ENCODE results near the gene ELP2.
A peak's percentile ranks its signal among the peaks of the same experiment; 100 is the strongest.

The ELP2 gene

DNA sequence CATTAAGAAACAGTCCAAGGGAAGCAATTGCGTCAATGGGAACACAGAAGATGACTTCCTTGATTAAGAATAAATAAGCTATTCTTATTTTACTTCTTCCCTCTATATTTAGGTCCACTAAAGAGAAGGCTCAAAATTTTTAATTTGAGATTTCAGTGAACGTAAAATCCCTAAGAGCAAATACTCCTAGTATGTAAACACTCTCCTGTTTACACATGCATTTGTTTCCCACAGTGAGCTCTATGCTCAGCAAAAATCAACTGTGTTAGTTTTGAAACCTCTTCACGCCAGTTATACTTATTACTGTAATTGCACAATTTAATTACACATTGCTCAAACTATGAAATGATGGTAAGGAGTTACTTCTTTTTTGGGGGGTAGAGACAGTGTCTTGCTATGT lies 9.4 kb upstream of the ELP2 start:
- no peak overlapping the region for H3K4me3 ChIP-seq
- H3K27ac ChIP-seq, result no peak overlapping the region

GRCh38 chr18:36124841-36125240 lies 4.9 kb upstream of the ELP2 start:
- no peak overlapping the region for H3K4me3 ChIP-seq
- H3K27ac ChIP-seq, result peak overlapping the region in 3 of 21 experiments; percentile 12 to 46 (median 29)

- H3K27ac ChIP-seq, result no peak overlapping the region
- H3K4me3 ChIP-seq, result no peak overlapping the region
Observed at GRCh38 chr18:36126668-36127067, 3.0 kb upstream of the ELP2 start.

GRCh38 chr18:36127836-36128529 lies 1.7 kb upstream of the ELP2 start:
- H3K27ac ChIP-seq, result peak overlapping the region in 9 of 21 experiments; percentile 96 to 100 (median 99)
- peak overlapping the region; percentile 72 to 96 (median 81) for H3K4me3 ChIP-seq

GRCh38 chr18:36128530-36128870 lies 1.2 kb upstream of the ELP2 start:
- H3K27ac ChIP-seq, result peak overlapping the region; percentile 57 to 100 (median 99)

DNA sequence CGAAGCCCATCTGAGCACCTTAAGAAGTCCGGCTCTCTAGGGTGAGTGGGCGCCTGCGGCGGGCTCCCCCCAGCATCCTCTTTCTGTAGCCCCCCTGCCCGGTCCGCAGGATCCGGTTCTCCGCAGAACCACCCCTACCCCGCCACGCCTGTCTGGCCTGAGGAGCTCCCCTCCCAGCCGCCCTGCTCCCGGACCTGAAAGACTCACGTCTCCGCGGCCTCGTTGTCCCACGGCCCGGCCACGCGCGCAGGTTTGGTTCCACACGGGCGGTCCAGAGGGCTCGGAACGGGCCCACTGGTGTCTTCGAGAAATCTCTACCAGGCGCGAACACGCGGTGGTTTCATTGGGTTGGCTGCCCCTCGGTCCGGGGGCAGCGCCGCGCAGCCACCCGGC lies 796 bp upstream of the ELP2 start:
- Histone ChIP-seq H3K27ac (peak overlapping the region; percentile 57 to 100 (median 99)), H3K4me3 (peak overlapping the region; percentile 72 to 96 (median 81))

More at GRCh38 chr18:36128530-36128870, 1.2 kb upstream of the ELP2 start:
- H3K4me3 ChIP-seq, result peak overlapping the region; percentile 72 to 96 (median 81)

- Histone ChIP-seq H3K4me3 (peak overlapping the region; percentile 72 to 96 (median 81)), H3K27ac (peak overlapping the region; percentile 95 to 100 (median 99))
Observed at GRCh38 chr18:36130039-36130831, 536 bp downstream of the ELP2 start.

DNA sequence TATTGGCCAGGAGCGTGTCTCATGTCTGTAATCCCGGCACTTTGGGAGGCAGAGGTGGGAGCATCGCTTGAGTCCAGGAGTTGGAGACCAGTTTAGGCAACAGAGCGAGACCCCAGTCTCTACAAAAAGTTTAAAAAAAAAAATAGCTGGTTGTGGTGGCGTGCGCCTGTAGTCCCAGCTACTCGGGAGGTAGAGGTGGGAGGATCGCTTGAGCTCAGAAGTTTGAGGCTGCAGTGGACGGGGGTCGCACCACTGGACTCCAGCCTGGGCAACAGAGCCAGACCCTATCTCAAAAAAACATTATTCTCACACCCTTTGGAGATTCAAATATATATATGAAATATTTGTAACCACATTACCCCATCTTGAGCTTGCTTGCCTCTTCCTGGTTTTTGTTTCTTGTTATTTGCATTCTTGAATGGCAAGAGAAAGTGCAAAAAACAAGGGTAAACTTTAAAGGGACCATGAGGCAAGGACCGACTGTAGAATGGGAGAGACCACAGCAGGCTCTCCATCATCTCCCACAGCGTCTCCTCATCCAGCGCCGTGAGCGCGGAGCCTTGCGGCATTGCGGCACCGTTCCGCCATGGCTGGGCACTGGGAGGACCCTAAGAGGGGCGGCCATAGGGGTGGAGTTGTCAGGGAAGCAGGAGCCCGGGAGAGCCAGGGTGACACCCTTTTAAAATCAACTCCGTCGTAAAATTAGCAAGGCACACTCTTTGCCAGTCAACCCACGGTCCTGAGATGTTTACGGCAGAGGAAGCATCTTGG lies 1.4 kb downstream of the ELP2 start:
- peak overlapping the region; percentile 72 to 96 (median 81) for H3K4me3 ChIP-seq
- H3K27ac ChIP-seq, result no peak overlapping the region

DNA sequence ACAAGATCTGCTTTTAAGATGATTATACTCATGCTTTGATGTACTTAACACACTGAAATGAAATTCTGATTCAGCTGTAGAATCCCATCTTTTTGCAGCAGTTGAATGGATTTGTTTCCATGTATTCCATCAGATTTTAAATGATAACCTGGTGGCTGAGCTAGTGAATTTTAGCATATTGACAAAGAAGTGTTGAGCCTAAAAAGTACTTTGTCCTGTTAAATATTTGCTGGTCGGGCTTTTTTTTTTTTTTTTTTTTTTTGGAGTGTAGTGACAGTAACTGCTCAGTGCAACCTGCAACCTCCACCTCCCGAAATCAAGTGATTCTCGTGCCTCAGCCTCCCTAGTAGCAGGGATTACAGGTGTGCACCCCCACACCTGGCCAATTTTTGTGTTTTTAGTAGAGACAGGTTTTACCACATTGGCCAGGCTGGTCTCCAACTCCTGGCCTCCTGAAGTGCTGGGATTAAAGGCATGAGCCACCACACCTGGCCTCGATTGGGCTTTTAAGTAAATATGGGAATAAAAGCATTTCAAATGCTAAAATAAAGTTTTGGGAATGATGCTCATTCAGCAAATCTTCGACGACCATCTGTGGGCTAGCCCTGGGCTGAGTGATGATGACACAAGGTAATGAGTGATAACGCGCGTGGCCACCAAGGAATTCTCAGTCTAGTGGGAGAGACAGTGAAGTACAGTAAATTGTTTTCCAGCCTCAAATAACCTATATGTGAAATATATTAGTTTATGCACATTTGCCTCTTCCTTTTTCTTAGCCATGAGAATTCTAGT lies 2.2 kb downstream of the ELP2 start:
- Histone ChIP-seq H3K27ac (no peak overlapping the region), H3K4me3 (peak overlapping the region in 1 of 7 experiments; percentile 87)

GRCh38 chr18:36132756-36133155 lies 3.1 kb downstream of the ELP2 start:
- Histone ChIP-seq H3K27ac (no peak overlapping the region), H3K4me3 (no peak overlapping the region)

DNA sequence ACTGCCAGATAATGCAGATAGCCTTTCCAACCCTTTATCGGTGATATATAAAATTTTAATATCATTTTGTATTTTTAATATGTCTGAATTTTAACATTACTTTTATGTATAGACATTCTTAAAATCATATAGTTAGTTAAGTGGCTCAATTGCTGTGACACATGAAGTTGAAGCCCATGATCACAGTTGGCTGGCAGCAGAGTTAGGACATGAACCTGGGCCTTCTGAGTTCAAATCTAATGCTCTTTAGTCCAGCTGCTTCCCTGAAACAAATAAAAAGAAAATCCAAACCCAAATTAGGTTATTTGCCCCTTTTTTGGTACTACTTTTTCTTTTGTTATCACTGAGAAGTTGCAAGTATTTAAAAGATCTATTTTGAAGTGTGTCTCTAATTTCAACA lies 5.6 kb downstream of the ELP2 start:
- no peak overlapping the region for H3K27ac ChIP-seq
- H3K4me3 ChIP-seq, result no peak overlapping the region

DNA sequence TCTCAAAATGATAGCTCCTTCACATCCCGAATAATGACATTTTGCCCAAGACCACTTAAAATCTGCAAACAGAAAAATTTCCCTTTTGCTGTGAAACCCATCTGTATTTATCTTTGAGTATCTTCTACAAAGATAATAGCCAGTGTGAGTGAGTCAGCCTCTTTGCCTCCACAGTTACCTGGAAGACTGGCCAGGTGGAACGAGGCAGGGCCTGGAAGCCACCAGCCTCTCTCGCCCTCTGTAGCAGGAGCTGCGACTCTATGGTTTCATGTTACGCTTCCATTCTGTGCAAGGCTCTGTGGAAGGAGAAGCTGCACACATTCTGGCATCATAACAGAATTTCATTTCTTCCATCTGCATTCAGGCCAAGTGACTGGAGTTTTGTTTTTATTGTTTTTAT lies 9.5 kb downstream of the ELP2 start:
- Histone ChIP-seq H3K4me3 (no peak overlapping the region), H3K27ac (no peak overlapping the region)

DNA sequence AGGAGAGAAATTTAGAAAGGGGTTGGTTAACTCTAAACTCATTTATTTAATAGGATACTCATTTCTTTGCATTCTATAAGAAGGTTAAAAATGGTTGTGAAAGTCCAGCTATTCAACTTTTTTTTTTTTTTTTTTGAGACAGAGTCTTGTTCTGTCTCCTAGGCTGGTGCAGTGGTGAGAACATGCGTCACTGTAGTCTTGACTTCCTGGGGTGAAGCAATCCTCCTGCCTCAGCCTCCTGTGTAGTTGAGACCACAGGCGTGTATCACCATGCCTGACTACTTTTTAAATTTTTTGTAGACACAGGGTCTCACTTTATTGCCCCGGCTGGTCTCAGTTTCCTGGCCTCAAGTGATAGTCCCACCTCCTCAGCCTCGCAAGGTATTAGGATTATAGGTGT lies 11.9 kb downstream of the ELP2 start:
- Histone ChIP-seq H3K4me3 (no peak overlapping the region), H3K27ac (no peak overlapping the region)

DNA sequence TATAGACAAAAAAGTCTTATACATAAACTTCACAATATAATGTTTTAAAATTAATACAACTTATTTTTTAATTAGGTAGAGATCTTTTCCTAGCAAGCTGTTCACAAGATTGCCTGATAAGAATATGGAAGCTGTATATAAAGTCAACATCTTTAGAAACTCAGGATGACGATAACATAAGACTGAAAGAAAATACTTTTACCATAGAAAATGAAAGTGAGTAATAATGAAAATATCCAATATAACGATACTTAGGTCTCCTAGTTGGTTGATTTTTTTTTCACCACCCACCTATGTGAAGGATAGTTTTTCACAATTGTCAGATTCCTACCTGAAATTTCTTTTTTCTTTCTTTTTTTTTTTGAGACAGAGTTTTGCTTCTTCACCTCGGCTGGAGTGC lies 13.1 kb downstream of the ELP2 start:
- Histone ChIP-seq H3K4me3 (no peak overlapping the region), H3K27ac (no peak overlapping the region)

GRCh38 chr18:36143391-36143790 lies 13.7 kb downstream of the ELP2 start:
- no peak overlapping the region for H3K4me3 ChIP-seq
- no peak overlapping the region for H3K27ac ChIP-seq

- Histone ChIP-seq H3K4me3 (no peak overlapping the region), H3K27ac (no peak overlapping the region)
Observed at GRCh38 chr18:36149514-36150289, 20.0 kb downstream of the ELP2 start.

DNA sequence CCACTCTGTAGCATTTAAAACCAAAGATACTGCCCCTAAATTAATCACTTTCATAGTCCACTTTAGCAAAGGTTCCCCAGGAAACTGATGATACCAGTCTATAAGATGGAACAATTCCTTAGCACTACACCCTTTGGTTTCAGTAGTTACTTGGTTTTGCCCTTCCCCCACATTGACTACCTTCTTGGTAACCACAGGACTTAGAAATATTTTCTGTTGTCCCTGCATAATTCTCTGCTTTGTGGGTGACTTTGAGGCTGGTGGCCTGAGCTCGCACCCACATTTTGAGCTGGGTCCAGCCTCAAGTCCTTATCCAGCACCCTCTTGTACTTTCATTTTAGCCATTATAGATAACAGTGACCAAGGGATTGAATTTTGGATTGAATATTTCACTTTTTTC lies 23.1 kb downstream of the ELP2 start:
- Histone ChIP-seq H3K4me3 (no peak overlapping the region), H3K27ac (peak overlapping the region in 8 of 21 experiments; percentile 17 to 73 (median 48))

DNA sequence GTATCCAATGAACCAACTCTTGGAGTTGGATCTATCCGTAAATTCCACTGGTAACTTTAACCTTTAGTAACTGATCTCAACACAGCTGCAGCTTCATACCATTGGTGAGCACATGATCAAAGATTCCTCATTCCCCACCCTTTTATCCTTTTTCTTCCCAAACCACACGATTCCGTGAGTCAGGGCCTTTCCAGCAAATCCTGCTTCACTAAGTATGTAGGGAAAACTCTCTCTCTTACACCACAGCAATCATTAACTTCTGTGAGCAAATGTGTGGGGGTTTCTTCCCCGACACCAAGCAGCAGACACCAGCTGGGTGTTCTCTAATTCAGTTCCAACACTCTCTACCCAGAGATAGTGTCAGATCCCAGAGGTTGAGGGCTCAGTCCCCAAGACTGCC lies 23.5 kb downstream of the ELP2 start:
- H3K4me3 ChIP-seq, result no peak overlapping the region
- peak overlapping the region in 11 of 21 experiments; percentile 5 to 74 (median 30) for H3K27ac ChIP-seq

DNA sequence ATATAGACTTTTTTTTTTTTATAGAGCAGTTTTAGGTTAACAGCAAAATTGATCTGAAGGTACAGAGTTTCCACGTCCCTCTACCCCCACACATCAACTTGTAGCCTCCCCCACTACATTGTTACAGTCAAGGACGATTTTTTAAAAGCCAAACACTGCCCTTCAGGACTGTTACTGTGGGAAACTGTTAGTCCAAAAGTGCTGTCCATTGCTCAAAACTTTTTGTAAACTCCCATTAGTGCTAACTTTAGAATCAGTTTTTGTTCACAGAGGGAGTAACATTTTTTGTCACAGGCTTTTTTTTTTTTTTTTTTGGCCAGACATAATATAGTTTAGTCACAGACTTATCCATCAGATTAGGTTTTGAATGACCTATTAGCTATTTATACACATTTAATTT lies 24.1 kb downstream of the ELP2 start:
- H3K4me3 ChIP-seq, result no peak overlapping the region
- H3K27ac ChIP-seq, result peak overlapping the region in 9 of 21 experiments; percentile 5 to 74 (median 24)

Data from skin epidermis (tissue), 12 donors.